ENCODE measurements around the gene DYNLT4. TPM values are rescaled to one million over a fixed set of nuclear protein-coding genes. Genes with fewer than 3 reads are reported as not detected.
A peak's percentile ranks its signal among the peaks of the same experiment; 100 is the strongest.

Gene DYNLT4
- total and polyA plus RNA-seq, 2 of the 13 experiments (the other 11 are each of a cell fraction or from before 2014, with no cell fraction given) = 0.77 TPM; not detected in 1

- 0 out of 2 replicates have a peak, but pooled peaks have one; percentile 86 for TF ChIP-seq ZNF260 (CRISPR knock-in tag; IDR thresholded peaks at IDR 0.05; ENCODE audit: borderline replicate concordance, low read depth)
- TF ChIP-seq ZNF773 (CRISPR knock-in tag; IDR thresholded peaks at IDR 0.05; ENCODE audit: borderline replicate concordance) = no peak
- TF ChIP-seq ZFP36 (IDR thresholded peaks at IDR 0.05; ENCODE audit: borderline replicate concordance, low read depth, low read length, partially characterized antibody) = no peak
- TF ChIP-seq ZBTB44 (CRISPR knock-in tag; IDR thresholded peaks at IDR 0.05) = no peak
- no peak for TF ChIP-seq ETV6 (CRISPR knock-in tag; conservative IDR thresholded peaks at IDR 0.05)
- no peak for TF ChIP-seq ZNF660 (CRISPR knock-in tag; IDR thresholded peaks at IDR 0.05; ENCODE audit: borderline replicate concordance, low read depth)
- TF ChIP-seq SNRNP70 (IDR thresholded peaks at IDR 0.05; ENCODE audit: low read depth, low read length) = no peak
- TF ChIP-seq IKZF4 (CRISPR knock-in tag; IDR thresholded peaks at IDR 0.05; ENCODE audit: borderline replicate concordance, low read depth, not compliant biosample characterization) = no peak
- no peak for TF ChIP-seq KLF12 (CRISPR knock-in tag; IDR thresholded peaks at IDR 0.05; ENCODE audit: borderline replicate concordance)
- peak; percentile 33; the same call in 1 of the 2 replicates for TF ChIP-seq ZNF160 (CRISPR knock-in tag; IDR thresholded peaks at IDR 0.05)
- no peak; the same call in 1 of the 2 replicates for TF ChIP-seq DMAP1 (CRISPR knock-in tag; IDR thresholded peaks at IDR 0.05)
- no peak for TF ChIP-seq ZSCAN9 (CRISPR knock-in tag; IDR thresholded peaks at IDR 0.05; ENCODE audit: borderline replicate concordance)
- no peak; the same call in 1 of the 2 replicates for TF ChIP-seq GABPB1 (CRISPR knock-in tag; IDR thresholded peaks at IDR 0.05)
- TF ChIP-seq TBX3 (IDR thresholded peaks at IDR 0.05; ENCODE audit: borderline replicate concordance) = no peak
- peak; percentile 51; the same call in 1 of the 2 replicates for TF ChIP-seq GFI1 (CRISPR knock-in tag; IDR thresholded peaks at IDR 0.05; ENCODE audit: borderline replicate concordance)
- no peak for TF ChIP-seq ZNF589 (CRISPR knock-in tag; conservative IDR thresholded peaks at IDR 0.05)
- TF ChIP-seq ZNF512 (CRISPR knock-in tag; IDR thresholded peaks at IDR 0.05) = no peak
- no peak for TF ChIP-seq CENPT (CRISPR knock-in tag; IDR thresholded peaks at IDR 0.05; ENCODE audit: low read depth)
- peak; percentile 33; the same call in 1 of the 2 replicates for TF ChIP-seq MED1 (CRISPR knock-in tag; IDR thresholded peaks at IDR 0.05)
- no peak for TF ChIP-seq HMG20A (CRISPR knock-in tag; IDR thresholded peaks at IDR 0.05; ENCODE audit: borderline replicate concordance)
- no peak for TF ChIP-seq ZNF256 (CRISPR knock-in tag; conservative IDR thresholded peaks at IDR 0.05)
- no peak for TF ChIP-seq MBD4 (IDR thresholded peaks at IDR 0.05; ENCODE audit: borderline replicate concordance, low read length)
- no peak for TF ChIP-seq NCOA1 (CRISPR knock-in tag; IDR thresholded peaks at IDR 0.05)
- TF ChIP-seq HBP1 (CRISPR knock-in tag; IDR thresholded peaks at IDR 0.05; ENCODE audit: low read depth) = no peak
- TF ChIP-seq SP140L (CRISPR knock-in tag; IDR thresholded peaks at IDR 0.05; ENCODE audit: borderline replicate concordance) = no peak
- TF ChIP-seq IKZF1 (IDR thresholded peaks at IDR 0.05) = no peak
Measured at GRCh38 chr1:44827197-44828002, 20.2 kb upstream of the DYNLT4 start (continued).
